DOHH2 (cell line): ENCODE measurements around the gene CDK13.
"Not testable (repeated sequence)": the region's sequence is repeated elsewhere in the genome, so short reads cannot be mapped to it uniquely, and the experiment has no call there.

Source experiments
- H3F3A ChIP-seq: fragments of 200-600 bp; sonication (generic), shearing (Covaris generic); 2 replicates; pipeline ENCODE4 v1.6.0; 2016; ENCODE audit warnings: antibody characterized with exemption, mild to moderate bottlenecking; ENCODE audit not compliant: control insufficient read depth, insufficient read depth
- H3K27ac ChIP-seq: fragments of 200-600 bp; sonication (generic); 2 replicates; pipeline ENCODE4 v1.5.1; 2014; ENCODE audit warnings: low read depth, mild to moderate bottlenecking, low read length, moderate library complexity
- H3K27me3 ChIP-seq: fragments of 200-600 bp; sonication (generic); 2 replicates; pipeline ENCODE4 v1.6.1; 2014; ENCODE audit warnings: mild to moderate bottlenecking, low read length, mixed read lengths; ENCODE audit not compliant: control insufficient read depth
- H3K36me3 ChIP-seq: fragments of 200-600 bp; sonication (generic); 2 replicates; pipeline ENCODE4 v1.6.1; 2014; ENCODE audit warnings: mild to moderate bottlenecking, low read length, moderate library complexity, mixed read lengths; ENCODE audit not compliant: control insufficient read depth
- H3K4me1 ChIP-seq: fragments of 200-600 bp; sonication (generic); 2 replicates; pipeline ENCODE4 v1.6.1; 2014; ENCODE audit warnings: mild to moderate bottlenecking, low read length, mixed read lengths; ENCODE audit not compliant: control insufficient read depth
- H3K4me2 ChIP-seq: fragments of 200-600 bp; sonication (generic); 2 replicates; pipeline ENCODE4 v1.6.0; 2014; ENCODE audit warnings: mild to moderate bottlenecking, low read length, moderate library complexity
- H3K4me3 ChIP-seq: fragments of 200-600 bp; sonication (generic); 2 replicates; pipeline ENCODE4 v1.5.1; 2014; ENCODE audit warnings: mild to moderate bottlenecking, low read length, mixed read lengths
- H3K79me2 ChIP-seq: fragments of 200-600 bp; sonication (generic); 2 replicates; pipeline ENCODE4 v1.6.1; 2014; ENCODE audit warnings: mild to moderate bottlenecking, low read length, mixed read lengths; ENCODE audit not compliant: control insufficient read depth
- H3K9me2 ChIP-seq: fragments of 200-600 bp; sonication (generic); replicated peaks from 2 replicates; pipeline ENCODE4 v1.6.1; 2014; ENCODE audit warnings: mild to moderate bottlenecking, low read length, mixed read lengths; ENCODE audit not compliant: control insufficient read depth
- H3K9me3 ChIP-seq: fragments of 200-600 bp; sonication (generic); 2 replicates; pipeline ENCODE4 v1.6.1; 2014; ENCODE audit warnings: antibody characterized with exemption, low read length, mixed read lengths; ENCODE audit not compliant: control insufficient read depth, insufficient read depth
- H4K20me1 ChIP-seq: fragments of 200-600 bp; sonication (generic); 2 replicates; pipeline ENCODE4 v1.6.0; 2014; ENCODE audit warnings: low read depth, mild to moderate bottlenecking, antibody characterized with exemption, low read length, moderate library complexity; ENCODE audit not compliant: control insufficient read depth, insufficient read depth
- EZH2phosphoT487 ChIP-seq: fragments of 200-600 bp; sonication (generic); IDR thresholded peaks from 2 replicates; pipeline ENCODE4 v1.6.1; 2017; ENCODE audit warnings: borderline replicate concordance, mild to moderate bottlenecking, antibody characterized with exemption, low read length, moderate library complexity, mixed read lengths
- TF ChIP-seq, protein P1 (sequence below): fragments of 200-600 bp; sonication (generic); IDR thresholded peaks from one replicate; pipeline ENCODE4 v1.5.1; 2014; ENCODE audit warnings: antibody characterized with exemption, mild to moderate bottlenecking, low read depth, low read length; ENCODE audit not compliant: poor library complexity, severe bottlenecking

The CDK13 gene

DNA sequence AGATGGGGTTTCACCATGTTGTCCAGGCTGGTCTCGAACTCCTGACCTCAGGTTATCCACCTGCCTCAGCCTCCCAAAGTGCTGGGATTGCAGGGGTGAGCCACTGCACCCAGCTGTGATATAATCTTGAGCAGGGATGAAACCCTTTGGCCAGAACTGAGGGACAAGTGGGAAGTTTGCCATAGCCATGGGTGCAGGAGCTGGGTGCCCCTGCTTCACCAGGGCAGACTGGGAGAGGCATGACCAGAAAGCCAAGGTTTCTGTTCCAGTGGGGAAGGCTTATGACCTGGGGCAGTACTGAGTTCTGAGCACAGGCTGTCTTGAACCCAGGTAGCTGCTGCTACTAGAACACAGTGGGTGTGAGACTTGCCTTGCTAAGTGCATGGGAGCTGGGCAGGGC is 40.5 kb upstream of the CDK13 start:
- H3K4me3 ChIP-seq: no peak overlapping the region
- H3F3A ChIP-seq: no peaks in the 10 kb centered on the region
- TF ChIP-seq, protein P1, sequence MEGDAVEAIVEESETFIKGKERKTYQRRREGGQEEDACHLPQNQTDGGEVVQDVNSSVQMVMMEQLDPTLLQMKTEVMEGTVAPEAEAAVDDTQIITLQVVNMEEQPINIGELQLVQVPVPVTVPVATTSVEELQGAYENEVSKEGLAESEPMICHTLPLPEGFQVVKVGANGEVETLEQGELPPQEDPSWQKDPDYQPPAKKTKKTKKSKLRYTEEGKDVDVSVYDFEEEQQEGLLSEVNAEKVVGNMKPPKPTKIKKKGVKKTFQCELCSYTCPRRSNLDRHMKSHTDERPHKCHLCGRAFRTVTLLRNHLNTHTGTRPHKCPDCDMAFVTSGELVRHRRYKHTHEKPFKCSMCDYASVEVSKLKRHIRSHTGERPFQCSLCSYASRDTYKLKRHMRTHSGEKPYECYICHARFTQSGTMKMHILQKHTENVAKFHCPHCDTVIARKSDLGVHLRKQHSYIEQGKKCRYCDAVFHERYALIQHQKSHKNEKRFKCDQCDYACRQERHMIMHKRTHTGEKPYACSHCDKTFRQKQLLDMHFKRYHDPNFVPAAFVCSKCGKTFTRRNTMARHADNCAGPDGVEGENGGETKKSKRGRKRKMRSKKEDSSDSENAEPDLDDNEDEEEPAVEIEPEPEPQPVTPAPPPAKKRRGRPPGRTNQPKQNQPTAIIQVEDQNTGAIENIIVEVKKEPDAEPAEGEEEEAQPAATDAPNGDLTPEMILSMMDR: no peak
- no peak for TF ChIP-seq EZH2phosphoT487
- H3K27me3 ChIP-seq: 0 out of 2 replicates have a peak, but pooled peaks cover 8% of the 10 kb centered on the region
- H3K4me2 ChIP-seq: no peak overlapping the region
- no peak overlapping the region for H3K27ac ChIP-seq
- no peaks in the 10 kb centered on the region for H3K36me3 ChIP-seq
- H3K9me2 ChIP-seq: no peaks in the 10 kb centered on the region
- no peaks in the 10 kb centered on the region for H3K9me3 ChIP-seq
- H4K20me1 ChIP-seq: no peaks in the 10 kb centered on the region
- H3K79me2 ChIP-seq: no peaks in the 10 kb centered on the region
- H3K4me1 ChIP-seq: no peaks in the 10 kb centered on the region

DNA sequence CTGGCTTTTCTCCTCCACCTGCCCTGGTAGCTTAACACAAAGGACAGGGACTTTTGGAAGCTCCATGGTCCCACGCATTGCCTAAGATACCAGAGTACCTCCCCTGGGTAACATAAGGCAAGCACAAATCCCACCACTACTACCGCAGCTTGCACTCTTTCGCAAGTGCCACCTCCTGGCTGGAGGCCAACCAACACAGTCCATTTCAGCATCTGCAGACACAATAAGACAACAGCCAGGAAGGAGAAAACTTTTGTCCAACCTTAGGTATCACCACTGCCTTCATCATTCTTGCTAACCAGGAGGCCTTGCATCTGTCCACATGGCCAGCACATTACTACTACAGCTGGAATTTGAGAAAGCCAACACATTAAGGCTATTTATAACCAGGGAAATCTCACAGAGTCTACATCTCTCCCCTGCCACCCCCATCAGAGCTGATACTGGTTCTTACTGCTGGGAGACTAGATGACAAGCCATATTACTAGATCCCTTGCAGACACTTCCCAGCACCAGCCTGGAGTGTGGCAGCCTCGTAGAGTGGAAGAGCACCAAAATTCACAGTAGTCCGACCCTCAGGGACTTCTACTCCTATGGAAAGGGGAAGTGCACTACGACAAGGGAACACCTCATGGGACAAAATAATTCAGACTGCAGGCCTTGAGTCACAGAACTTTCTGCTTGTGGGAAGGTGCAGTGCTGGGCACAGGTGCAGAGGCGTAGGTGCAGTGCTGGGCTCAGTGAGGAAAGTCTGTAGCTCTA is 39.8 kb upstream of the CDK13 start:
- TF ChIP-seq, protein P1: no peak
- no peak for TF ChIP-seq EZH2phosphoT487
- no peaks in the 10 kb centered on the region for H3K79me2 ChIP-seq
- no peak overlapping the region for H3K4me3 ChIP-seq
- no peaks in the 10 kb centered on the region for H3K9me3 ChIP-seq
- H3K36me3 ChIP-seq: no peaks in the 10 kb centered on the region
- no peaks in the 10 kb centered on the region for H4K20me1 ChIP-seq
- H3K27me3 ChIP-seq: 0 out of 2 replicates have a peak, but pooled peaks cover 8% of the 10 kb centered on the region
- H3K4me1 ChIP-seq: peaks cover 5% of the 10 kb centered on the region
- H3F3A ChIP-seq: no peaks in the 10 kb centered on the region
- H3K9me2 ChIP-seq: no peaks in the 10 kb centered on the region
- H3K27ac ChIP-seq: no peak overlapping the region
- H3K4me2 ChIP-seq: no peak overlapping the region

DNA sequence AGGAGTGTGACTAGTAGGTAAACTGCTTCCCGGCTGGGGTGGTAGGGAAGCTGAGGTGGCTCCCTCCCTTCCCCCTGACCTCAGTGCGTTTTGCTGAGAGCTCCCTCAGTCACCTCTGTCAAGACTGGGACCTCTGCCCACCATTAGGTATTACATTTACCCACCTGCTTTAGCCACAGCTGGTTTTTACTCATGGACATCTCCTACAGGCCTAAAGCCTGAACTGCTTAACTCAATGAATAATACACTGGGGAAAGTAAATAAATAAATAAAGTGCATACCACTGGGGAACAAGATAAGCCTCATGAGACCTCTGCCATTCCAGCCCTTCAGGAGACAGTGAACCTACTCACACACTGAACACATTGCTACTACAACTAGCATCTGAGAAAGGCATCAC is 38.9 kb upstream of the CDK13 start:
- Histone ChIP-seq H3F3A (no peaks in the 10 kb centered on the region), H3K4me1 (peaks cover 6% of the 10 kb centered on the region), H3K27ac (no peak overlapping the region), H3K36me3 (no peaks in the 10 kb centered on the region), H3K9me2 (no peaks in the 10 kb centered on the region), H3K79me2 (no peaks in the 10 kb centered on the region), H3K4me2 (no peak overlapping the region), H3K27me3 (0 out of 2 replicates have a peak, but pooled peaks cover 8% of the 10 kb centered on the region), H3K9me3 (no peaks in the 10 kb centered on the region), H3K4me3 (no peak overlapping the region), H4K20me1 (no peaks in the 10 kb centered on the region)
- TF ChIP-seq, protein P1: no peak
- TF ChIP-seq EZH2phosphoT487: no peak

DNA sequence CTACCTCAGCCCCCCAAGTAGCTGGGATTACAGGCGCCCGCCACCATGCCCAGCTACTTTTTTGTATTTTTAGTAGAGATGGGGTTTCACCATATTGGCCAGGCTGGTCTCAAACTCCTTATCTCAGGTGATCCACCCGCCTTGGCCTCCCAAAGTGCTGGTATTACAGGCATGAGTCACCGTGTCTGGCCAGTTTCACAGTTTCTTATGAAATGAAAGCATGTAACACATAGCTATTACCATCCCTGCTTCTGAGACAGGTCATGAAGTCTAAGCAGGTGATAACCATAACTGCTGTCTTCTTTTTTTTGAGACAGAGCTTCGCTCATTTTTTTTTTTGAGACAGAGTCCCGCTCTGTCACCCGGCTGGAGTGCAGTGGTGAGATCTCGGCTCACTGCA is 34.2 kb upstream of the CDK13 start:
- peaks cover 30% of the 10 kb centered on the region for H3K27me3 ChIP-seq
- not testable (repeated sequence) for H3K36me3 ChIP-seq, H3K4me1 ChIP-seq, H3F3A ChIP-seq, H3K9me3 ChIP-seq, H3K27ac ChIP-seq, H3K79me2 ChIP-seq, H3K4me2 ChIP-seq, H3K4me3 ChIP-seq, H4K20me1 ChIP-seq, H3K9me2 ChIP-seq
